Left kidney (tissue), 2 donors: ENCODE measurements around the gene FBLN2. TPM values are rescaled to one million over a fixed set of nuclear protein-coding genes. Genes with fewer than 3 reads are reported as not detected.

ENCODE experiments used
- DNase-seq: peaks from one replicate; pipeline ENCODE4 v3.0.0-alpha.2; 2013
- polyA plus RNA-seq: library from polyadenylated mRNA; unstranded; fragments of 120-200 nt; gene quantifications from one replicate; pipeline ENCODE4 v1.2.1, GENCODE V29; 2013; ENCODE audit not compliant: insufficient read length

Gene FBLN2
- polyA plus RNA-seq, 1 donor, result 17.9 TPM

GRCh38 chr3:13530241-13531009, 18.5 kb upstream of the FBLN2 start:
- no peak for DNase-seq

- DNase-seq, result no peak
These were observed 16.8 kb upstream of the FBLN2 start for GRCh38 chr3:13532085-13532484.

- DNase-seq, result no peak
These were observed 16.3 kb upstream of the FBLN2 start for GRCh38 chr3:13532631-13533030.

GRCh38 chr3:13533885-13534301, 15.0 kb upstream of the FBLN2 start:
- DNase-seq, result no peak

- no peak for DNase-seq
These were observed 13.4 kb upstream of the FBLN2 start for GRCh38 chr3:13535526-13535875.

- no peak for DNase-seq
These were observed 13.0 kb upstream of the FBLN2 start for GRCh38 chr3:13535905-13536304.

- no peak for DNase-seq
These were observed 12.5 kb upstream of the FBLN2 start for GRCh38 chr3:13536432-13536831.

GRCh38 chr3:13536832-13537231, 12.1 kb upstream of the FBLN2 start:
- DNase-seq, result no peak

GRCh38 chr3:13537244-13537908, 11.5 kb upstream of the FBLN2 start:
- DNase-seq, result no peak

GRCh38 chr3:13537909-13538296, 11.0 kb upstream of the FBLN2 start:
- no peak for DNase-seq

GRCh38 chr3:13538520-13539291, 10.2 kb upstream of the FBLN2 start:
- no peak for DNase-seq

- no peak for DNase-seq
These were observed 9.7 kb upstream of the FBLN2 start for GRCh38 chr3:13539292-13539638.

- DNase-seq, result no peak
These were observed 9.3 kb upstream of the FBLN2 start for GRCh38 chr3:13539671-13540070.

GRCh38 chr3:13540297-13540995, 8.5 kb upstream of the FBLN2 start:
- DNase-seq, result no peak

GRCh38 chr3:13541691-13542090, 7.2 kb upstream of the FBLN2 start:
- DNase-seq, result no peak

- DNase-seq, result no peak
These were observed 6.8 kb upstream of the FBLN2 start for GRCh38 chr3:13542142-13542541.

GRCh38 chr3:13543253-13543652, 5.7 kb upstream of the FBLN2 start:
- DNase-seq, result no peak

- DNase-seq, result no peak
These were observed 4.6 kb upstream of the FBLN2 start for GRCh38 chr3:13544293-13544831.

GRCh38 chr3:13544951-13545651, 3.8 kb upstream of the FBLN2 start:
- no peak for DNase-seq

GRCh38 chr3:13545952-13546454, 2.9 kb upstream of the FBLN2 start:
- DNase-seq, result no peak

- DNase-seq, result no peak
These were observed 2.2 kb upstream of the FBLN2 start for GRCh38 chr3:13546667-13547171.
